Measurements from ENCODE around the gene GAL.

- TF ChIP-seq EP300 (IDR thresholded peaks at IDR 0.05) (no peak), CTCF (IDR thresholded peaks at IDR 0.05) (no peak)
These were observed 50.8 kb downstream of the GAL start for GRCh38 chr11:68735125-68735524.
